Stimulated activated CD4-positive, alpha-beta T cell treated with anti-CD3 and anti-CD28 coated beads, Interleukin-2, amount 100 ng/mL, for 48 hours (primary cell): Measurements from ENCODE around the gene PCDHGA4.
"Not testable (repeated sequence)": the region's sequence is repeated elsewhere in the genome, so short reads cannot be mapped to it uniquely, and the experiment has no call there.

Source experiments
- DNase-seq, 2 donors: peaks; one replicate each; pipeline ENCODE4 v3.0.0-alpha.2; 2020

Gene PCDHGA4

DNA sequence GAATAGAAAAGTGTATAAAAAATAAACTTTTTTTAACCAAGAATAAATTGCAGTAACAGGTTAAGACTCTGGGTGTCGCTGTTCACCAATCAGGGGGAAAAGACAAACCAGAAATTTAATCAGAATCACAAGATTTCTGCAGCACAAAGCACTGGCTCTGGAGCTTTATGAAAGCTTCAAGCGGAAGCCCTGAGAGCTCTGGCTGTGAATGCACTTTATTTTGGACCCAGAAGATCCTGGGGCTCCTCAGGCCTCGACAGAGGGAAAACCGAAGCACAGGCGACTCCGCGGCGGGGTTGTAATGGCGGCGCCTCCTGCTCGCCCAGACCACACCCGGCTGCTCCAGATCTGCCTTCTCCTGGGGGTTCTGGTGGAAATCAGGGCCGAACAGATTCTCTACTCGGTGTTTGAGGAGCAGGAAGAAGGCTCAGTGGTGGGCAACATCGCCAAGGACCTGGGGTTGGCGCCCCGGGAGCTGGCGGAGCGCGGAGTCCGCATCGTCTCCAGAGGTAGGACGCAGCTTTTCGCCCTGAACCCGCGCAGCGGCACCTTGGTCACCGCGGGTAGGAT is at the start of gene PCDHGA4:
TSS of gene PCDHGA4 (plus strand) at position 122 of the 570 bp plus-strand sequence. CDS start at position 209, 87 bp downstream.
- DNase-seq: no peak

GRCh38 chr5:141306630-141307029 is 48.2 kb upstream of the PCDHGA4 start:
- no peak for DNase-seq

DNA sequence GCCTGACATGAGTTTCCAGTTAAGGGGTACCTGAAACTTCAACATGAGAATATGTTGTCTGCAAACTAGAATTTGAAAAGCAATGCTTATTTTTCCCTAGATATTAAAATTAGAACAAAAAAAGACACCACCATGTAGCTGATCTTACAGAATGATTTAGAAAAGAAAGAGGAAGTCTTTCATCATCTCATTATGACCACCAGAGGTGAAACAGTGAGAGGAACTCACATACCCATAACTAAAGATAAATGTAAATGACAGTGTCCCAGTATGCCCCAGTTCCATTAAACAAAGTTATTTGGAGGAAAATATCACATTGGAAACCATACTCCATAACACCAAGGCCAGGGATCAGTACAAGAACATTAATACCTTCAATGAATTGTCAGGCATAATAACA is 41.1 kb upstream of the PCDHGA4 start:
- DNase-seq: no peak

GRCh38 chr5:141316963-141317362 is 37.9 kb upstream of the PCDHGA4 start:
- DNase-seq: not testable (repeated sequence)

DNA sequence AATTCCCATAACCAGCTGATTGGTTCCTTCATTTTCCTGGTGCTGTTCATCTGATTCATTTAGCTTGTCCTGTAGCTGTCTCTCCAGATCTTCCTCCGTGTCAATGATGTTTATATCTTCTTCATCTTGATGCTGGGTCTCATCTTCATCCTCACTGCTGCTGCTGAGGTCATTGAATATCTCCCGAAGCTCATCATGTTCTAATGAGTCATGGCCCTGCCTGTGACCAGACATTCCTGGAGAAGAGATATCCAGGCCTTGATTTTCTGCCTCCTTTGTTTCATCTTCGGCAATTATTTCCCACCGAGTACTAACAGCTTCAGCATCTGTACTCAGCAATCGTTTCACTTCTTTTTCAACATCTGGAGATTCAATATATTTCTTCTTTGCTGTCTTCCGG is 35.6 kb upstream of the PCDHGA4 start:
- no peak for DNase-seq

DNA sequence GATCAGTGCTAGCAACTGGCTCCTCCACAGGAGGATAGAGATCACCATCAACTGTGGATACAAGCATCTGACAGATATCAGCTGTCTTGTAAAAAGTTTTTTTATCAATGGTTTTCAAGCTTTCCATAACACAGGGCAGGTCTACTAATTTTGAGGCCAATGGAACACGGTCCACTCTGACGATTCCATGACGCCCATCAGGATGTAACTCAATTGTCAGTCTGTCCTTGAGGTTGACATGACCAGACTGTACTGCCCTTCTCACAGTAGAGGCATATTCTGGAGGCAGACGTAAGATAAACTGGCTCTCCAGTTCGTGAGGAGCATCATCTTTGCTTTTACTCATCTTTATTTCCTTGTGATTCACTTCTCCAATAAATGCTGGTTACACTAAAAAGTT is 35.1 kb upstream of the PCDHGA4 start:
- DNase-seq: no peak

- peak; percentile 84 to 90 for DNase-seq
These were observed 34.3 kb upstream of the PCDHGA4 start, which contains the start of gene TAF7 for GRCh38 chr5:141320225-141321169. TSS of gene TAF7 (minus strand) at chr5:141320784. CDS start at chr5:141320044, 740 bp downstream.

- no peak for DNase-seq
These were observed 32.6 kb upstream of the PCDHGA4 start for GRCh38 chr5:141322261-141322660.

- DNase-seq: peak; percentile 34 to 52
These were observed 28.6 kb upstream of the PCDHGA4 start for GRCh38 chr5:141326088-141326854.

DNA sequence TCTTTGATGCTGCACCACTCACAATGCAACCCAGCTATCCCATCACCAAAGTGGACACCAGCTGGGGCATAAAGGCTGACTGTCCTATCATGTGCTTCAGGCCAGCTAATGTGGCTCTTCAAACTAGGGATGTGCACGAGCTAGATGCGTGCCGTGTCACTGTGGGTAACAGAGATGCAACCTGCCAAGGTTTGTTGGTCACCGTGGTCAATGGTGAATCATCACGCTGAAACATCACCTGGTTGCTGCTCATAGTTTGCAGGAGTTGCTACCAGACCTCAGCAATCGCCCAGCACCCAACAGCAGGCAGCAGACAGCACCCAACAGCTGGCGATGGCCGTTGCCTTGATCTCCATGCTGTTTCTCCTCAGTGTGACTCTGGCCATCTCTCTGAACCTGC is 26.6 kb upstream of the PCDHGA4 start:
- DNase-seq: no peak

- no peak for DNase-seq
These were observed 24.3 kb upstream of the PCDHGA4 start, which contains the start of gene PCDHGA1 for GRCh38 chr5:141330299-141331080. TSS of gene PCDHGA1 (plus strand) at chr5:141330514.

GRCh38 chr5:141332571-141332970 is 22.2 kb upstream of the PCDHGA4 start:
- DNase-seq: not testable (repeated sequence)

- DNase-seq: no peak
These were observed 16.1 kb upstream of the PCDHGA4 start, which contains the start of gene PCDHGA2 for GRCh38 chr5:141338538-141339306. TSS of gene PCDHGA2 (plus strand) at chr5:141338760.

DNA sequence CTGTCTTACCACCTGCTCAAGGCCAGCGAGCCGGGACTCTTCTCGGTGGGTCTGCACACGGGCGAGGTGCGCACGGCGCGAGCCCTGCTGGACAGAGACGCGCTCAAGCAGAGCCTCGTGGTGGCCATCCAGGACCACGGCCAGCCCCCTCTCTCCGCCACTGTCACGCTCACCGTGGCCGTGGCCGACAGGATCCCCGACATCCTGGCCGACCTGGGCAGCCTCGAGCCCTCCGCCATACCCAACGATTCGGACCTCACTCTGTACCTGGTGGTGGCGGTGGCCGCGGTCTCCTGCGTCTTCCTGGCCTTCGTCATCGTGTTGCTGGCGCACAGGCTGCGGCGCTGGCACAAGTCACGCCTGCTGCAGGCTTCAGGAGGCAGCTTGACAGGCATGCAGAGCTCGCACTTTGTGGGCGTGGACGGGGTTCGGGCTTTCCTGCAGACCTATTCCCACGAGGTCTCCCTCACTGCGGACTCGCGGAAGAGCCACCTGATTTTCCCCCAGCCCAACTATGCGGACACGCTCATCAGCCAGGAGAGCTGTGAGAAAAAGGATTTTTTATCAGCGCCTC is 14.0 kb upstream of the PCDHGA4 start:
- not testable (repeated sequence) for DNase-seq

DNA sequence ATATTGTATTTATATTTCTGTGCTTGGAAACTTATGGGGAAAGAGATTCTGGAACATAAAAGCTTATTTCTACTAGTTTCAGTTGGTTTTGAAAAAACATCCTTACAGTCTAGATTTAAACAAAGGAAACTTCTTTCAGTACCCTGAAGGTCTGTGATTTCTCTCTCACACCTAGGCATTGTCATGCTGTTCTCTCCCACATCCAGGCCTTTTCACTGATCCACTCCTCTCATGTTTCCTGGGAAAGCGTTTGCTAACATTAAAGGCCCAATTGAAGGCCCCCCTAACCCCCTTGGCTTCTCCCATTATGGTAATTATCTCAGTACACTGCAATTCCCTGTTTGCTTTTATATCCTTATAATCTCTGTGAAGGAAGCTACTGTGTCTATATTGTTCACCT is 12.0 kb upstream of the PCDHGA4 start:
- DNase-seq: no peak

GRCh38 chr5:141343242-141343952 is 11.4 kb upstream of the PCDHGA4 start, which contains the start of gene PCDHGA3:
TSS of gene PCDHGA3 (plus strand) at chr5:141343829. CDS start at chr5:141344034, 205 bp downstream.
- DNase-seq: no peak

DNA sequence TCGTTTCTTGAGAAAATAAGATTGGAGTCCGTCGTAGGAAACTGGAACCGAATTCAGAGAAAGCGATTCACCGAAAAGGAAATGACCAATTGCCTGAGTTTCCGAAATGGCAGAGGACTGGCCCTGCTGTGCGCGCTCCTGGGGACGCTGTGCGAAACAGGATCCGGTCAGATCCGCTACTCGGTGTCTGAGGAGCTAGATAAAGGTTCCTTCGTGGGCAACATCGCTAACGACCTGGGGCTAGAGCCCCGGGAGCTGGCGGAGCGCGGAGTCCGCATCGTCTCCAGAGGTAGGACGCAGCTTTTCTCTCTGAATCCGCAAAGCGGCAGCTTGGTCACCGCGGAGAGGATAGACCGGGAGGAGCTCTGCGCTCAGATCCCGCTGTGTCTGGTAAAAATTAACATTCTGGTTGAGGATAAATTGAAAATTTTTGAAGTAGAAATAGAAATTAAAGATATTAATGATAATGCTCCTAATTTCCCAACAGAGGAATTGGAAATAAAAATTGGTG is 10.8 kb upstream of the PCDHGA4 start:
- no peak for DNase-seq

GRCh38 chr5:141345327-141345726 is 9.5 kb upstream of the PCDHGA4 start:
- DNase-seq: no peak

- not testable (repeated sequence) for DNase-seq
These were observed 8.8 kb upstream of the PCDHGA4 start for GRCh38 chr5:141346017-141346416.
